ENCODE measurements around the gene PHTF2.

DNA sequence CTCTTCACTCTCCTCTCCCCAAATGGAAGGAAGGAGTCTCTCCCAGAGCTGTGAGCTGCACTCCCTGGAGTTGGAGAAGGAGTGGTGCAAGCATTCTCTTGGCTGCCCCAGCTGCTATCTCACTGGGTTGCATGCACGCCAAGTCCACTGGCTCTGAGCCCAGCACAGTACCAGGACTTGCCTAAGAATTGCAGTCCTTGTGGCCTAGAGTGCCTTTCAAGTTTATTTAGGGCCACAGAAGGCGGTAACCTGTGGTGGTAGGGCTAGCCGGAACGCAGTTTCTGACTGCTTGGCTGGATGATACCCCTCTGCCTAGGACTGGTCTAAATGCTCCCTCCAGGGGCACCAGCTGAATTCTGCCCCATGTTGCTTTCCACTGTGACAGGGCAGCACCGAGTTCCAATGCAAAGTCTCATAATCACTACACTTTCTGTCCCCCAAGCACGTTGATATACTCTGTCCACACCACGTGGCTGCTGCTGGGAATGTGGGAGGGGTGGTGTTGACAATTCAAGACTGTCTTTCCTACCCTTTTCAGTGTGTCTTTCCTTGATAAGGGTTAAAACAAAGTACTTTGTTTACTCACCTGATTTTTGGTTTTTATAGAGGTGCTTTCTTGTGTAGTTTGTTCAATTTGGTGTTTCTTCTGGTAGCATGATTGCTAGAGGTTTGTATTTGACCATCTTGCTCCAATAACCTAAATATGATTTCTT lies 57.0 kb downstream of the PHTF2 start:
- TF ChIP-seq TAF1 (IDR thresholded peaks at IDR 0.05; ENCODE audit: borderline replicate concordance, low read depth, low read length) = no peak
- TF ChIP-seq POLR2A (IDR thresholded peaks at IDR 0.05; ENCODE audit: low read depth, low read length) = no peak
- TF ChIP-seq POLR2AphosphoS5 (IDR thresholded peaks at IDR 0.05; ENCODE audit: low read depth, low read length) = no peak

Data from GM12892 (cell line).